Ishikawa (cell line): ENCODE measurements around the gene UBE3B.

Experiments
- CEBPB ChIP-seq: IDR thresholded peaks from 2 replicates; pipeline ENCODE4 v1.6.1; 2012
- CREB1 ChIP-seq: IDR thresholded peaks from 2 replicates; pipeline ENCODE4 v1.6.1; 2012; ENCODE audit warnings: low read depth
- EGR1 ChIP-seq: IDR thresholded peaks from 2 replicates; pipeline ENCODE4 v1.6.1; 2012
- EP300 ChIP-seq: IDR thresholded peaks from 2 replicates; pipeline ENCODE4 v1.6.1; 2012; ENCODE audit warnings: borderline replicate concordance
- FOXM1 ChIP-seq: IDR thresholded peaks from 2 replicates; pipeline ENCODE4 v1.6.1; 2012; ENCODE audit warnings: low read depth, borderline replicate concordance
- MAX ChIP-seq: IDR thresholded peaks from 2 replicates; pipeline ENCODE4 v1.6.1; 2012
- NFIC ChIP-seq: IDR thresholded peaks from 2 replicates; pipeline ENCODE4 v1.6.1; 2012
- RAD21 ChIP-seq: IDR thresholded peaks from 2 replicates; pipeline ENCODE4 v1.6.1; 2012; ENCODE audit warnings: low read depth
- TAF1 ChIP-seq: IDR thresholded peaks from 2 replicates; pipeline ENCODE4 v1.6.1; 2012; ENCODE audit warnings: low read depth, mild to moderate bottlenecking
- TCF12 ChIP-seq: IDR thresholded peaks from 2 replicates; pipeline ENCODE4 v1.6.1; 2012; ENCODE audit warnings: low read depth
- TEAD4 ChIP-seq: IDR thresholded peaks from 2 replicates; pipeline ENCODE4 v1.6.1; 2012
- USF1 ChIP-seq: IDR thresholded peaks from 2 replicates; pipeline ENCODE4 v1.6.1; 2012
- YY1 ChIP-seq: IDR thresholded peaks from 2 replicates; pipeline ENCODE4 v1.6.1; 2012; ENCODE audit warnings: low read depth
- ZBTB7A ChIP-seq: IDR thresholded peaks from 2 replicates; pipeline ENCODE4 v1.6.1; 2012; ENCODE audit warnings: low read depth
- TF ChIP-seq, protein P1 (sequence below): IDR thresholded peaks from 2 replicates; pipeline ENCODE4 v1.6.1; 2012; ENCODE audit warnings: low read depth, mild to moderate bottlenecking

The UBE3B gene

GRCh38 chr12:109562871-109563270 lies 85.4 kb downstream of the UBE3B start:
- no peak for TF ChIP-seq EGR1
- no peak for TF ChIP-seq CREB1
- no peak for TF ChIP-seq USF1
- TF ChIP-seq MAX: no peak
- no peak for TF ChIP-seq EP300
- TF ChIP-seq TCF12: no peak
- no peak for TF ChIP-seq NFIC
- no peak for TF ChIP-seq ZBTB7A
- TF ChIP-seq FOXM1: no peak
- no peak for TF ChIP-seq TAF1
- TF ChIP-seq RAD21: no peak
- no peak for TF ChIP-seq YY1
- no peak for TF ChIP-seq TEAD4
- TF ChIP-seq, protein P1, sequence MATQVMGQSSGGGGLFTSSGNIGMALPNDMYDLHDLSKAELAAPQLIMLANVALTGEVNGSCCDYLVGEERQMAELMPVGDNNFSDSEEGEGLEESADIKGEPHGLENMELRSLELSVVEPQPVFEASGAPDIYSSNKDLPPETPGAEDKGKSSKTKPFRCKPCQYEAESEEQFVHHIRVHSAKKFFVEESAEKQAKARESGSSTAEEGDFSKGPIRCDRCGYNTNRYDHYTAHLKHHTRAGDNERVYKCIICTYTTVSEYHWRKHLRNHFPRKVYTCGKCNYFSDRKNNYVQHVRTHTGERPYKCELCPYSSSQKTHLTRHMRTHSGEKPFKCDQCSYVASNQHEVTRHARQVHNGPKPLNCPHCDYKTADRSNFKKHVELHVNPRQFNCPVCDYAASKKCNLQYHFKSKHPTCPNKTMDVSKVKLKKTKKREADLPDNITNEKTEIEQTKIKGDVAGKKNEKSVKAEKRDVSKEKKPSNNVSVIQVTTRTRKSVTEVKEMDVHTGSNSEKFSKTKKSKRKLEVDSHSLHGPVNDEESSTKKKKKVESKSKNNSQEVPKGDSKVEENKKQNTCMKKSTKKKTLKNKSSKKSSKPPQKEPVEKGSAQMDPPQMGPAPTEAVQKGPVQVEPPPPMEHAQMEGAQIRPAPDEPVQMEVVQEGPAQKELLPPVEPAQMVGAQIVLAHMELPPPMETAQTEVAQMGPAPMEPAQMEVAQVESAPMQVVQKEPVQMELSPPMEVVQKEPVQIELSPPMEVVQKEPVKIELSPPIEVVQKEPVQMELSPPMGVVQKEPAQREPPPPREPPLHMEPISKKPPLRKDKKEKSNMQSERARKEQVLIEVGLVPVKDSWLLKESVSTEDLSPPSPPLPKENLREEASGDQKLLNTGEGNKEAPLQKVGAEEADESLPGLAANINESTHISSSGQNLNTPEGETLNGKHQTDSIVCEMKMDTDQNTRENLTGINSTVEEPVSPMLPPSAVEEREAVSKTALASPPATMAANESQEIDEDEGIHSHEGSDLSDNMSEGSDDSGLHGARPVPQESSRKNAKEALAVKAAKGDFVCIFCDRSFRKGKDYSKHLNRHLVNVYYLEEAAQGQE: no peak
- no peak for TF ChIP-seq CEBPB

DNA sequence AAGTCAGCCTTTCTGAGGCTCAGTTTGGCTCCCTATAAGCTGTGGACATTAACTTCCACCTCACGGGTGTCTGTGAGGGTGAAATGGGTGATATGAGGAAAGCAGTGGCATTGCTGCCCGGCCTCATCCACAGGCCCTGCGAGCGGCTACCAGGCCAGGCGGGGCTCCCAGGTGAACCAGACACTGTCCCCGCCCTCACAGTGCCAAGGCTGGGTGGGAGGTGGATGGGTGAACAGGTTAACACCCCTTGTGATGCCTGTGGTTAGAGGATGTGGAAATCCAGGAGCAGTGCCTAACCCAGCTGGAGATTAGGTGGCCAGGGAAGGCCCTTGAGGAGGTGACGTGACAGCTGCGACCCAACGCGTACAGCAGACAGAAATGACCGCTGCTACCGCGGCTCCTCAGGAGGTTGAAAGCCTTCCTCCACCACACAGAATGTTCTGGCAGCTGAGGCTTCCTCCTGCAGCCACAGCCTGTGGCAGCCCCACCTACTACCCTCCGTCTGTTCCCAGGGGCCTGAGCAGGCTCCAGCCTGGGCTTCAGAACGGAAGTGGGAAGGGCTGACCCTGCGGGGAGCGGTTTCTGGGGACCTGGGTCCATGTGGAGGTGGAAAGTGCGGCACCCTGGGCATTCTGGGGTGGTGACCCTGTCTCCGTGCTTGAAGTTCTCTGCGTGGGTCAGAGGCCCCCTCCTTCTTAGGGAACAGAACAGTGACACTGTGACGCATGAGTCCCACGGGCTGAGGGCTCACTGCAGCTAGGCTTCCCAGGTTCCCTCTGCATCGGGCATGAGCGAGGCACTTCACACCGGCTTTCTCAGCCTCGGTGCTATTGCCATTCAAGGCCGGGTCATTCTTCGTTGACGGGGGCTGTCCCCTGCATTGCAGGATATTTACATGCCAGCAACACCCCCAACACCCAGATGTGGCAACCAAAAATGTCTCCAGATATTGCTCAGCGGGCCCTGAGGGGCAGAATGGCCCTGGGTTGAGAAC lies 86.2 kb downstream of the UBE3B start:
- TF ChIP-seq FOXM1: no peak
- no peak for TF ChIP-seq TEAD4
- no peak for TF ChIP-seq MAX
- no peak for TF ChIP-seq CEBPB
- TF ChIP-seq RAD21: no peak
- TF ChIP-seq EP300: no peak
- TF ChIP-seq CREB1: no peak
- TF ChIP-seq USF1: no peak
- TF ChIP-seq TAF1: no peak
- TF ChIP-seq NFIC: no peak
- TF ChIP-seq ZBTB7A: no peak
- TF ChIP-seq YY1: no peak
- no peak for TF ChIP-seq EGR1
- no peak for TF ChIP-seq TCF12
- TF ChIP-seq, protein P1: no peak

DNA sequence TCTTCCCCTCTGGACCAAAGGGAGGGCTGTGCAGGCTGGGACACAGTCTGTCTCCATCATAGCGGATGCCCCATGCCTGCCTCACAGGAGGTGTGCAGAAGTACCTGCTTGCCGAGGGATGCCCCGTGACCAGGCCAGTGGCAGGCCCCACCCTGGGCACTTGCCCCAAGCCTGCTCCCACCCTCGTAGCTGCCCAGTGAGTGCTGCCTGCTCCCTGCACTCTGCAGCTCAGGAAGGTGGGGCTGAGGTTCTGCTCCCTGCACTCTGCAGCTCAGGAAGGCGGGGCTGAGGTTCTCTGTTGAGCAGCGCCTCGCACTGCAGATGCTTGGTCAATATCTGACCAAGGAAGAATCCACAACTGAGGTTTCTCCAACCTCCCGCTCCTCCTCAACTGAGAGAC lies 89.0 kb downstream of the UBE3B start:
- TF ChIP-seq ZBTB7A (no peak), USF1 (no peak), YY1 (no peak), EGR1 (no peak), EP300 (no peak), FOXM1 (no peak), NFIC (no peak), CEBPB (no peak), TEAD4 (no peak), MAX (no peak), TAF1 (no peak), RAD21 (no peak), TCF12 (no peak), CREB1 (no peak)
- TF ChIP-seq, protein P1: no peak
